HFF-Myc (cell line): ENCODE results near the gene GOT1.

Experiments used
- DNase-seq: peaks from one replicate; pipeline ENCODE4 v3.0.0-alpha.2; 2011; ENCODE audit warnings: low read depth; ENCODE audit errors: extremely low read depth
- H3K4me3 ChIP-seq: replicated peaks from 2 replicates; pipeline ENCODE4 v1.5.1; 2011; ENCODE audit warnings: low read depth, mild to moderate bottlenecking, control low read depth, low read length
- CTCF ChIP-seq: IDR thresholded peaks from 2 replicates; pipeline ENCODE4 v1.5.1; 2012; ENCODE audit warnings: mild to moderate bottlenecking, low read depth, low read length, control low read depth; ENCODE audit errors: missing control alignments

Gene GOT1

GRCh38 chr10:99459217-99459616 lies 28.8 kb upstream of the GOT1 start:
- no peak overlapping the region for H3K4me3 ChIP-seq
- no peak for TF ChIP-seq CTCF
- DNase-seq = no peak

GRCh38 chr10:99457813-99458212 lies 27.4 kb upstream of the GOT1 start:
- no peak for TF ChIP-seq CTCF
- no peak overlapping the region for H3K4me3 ChIP-seq
- no peak for DNase-seq

DNA sequence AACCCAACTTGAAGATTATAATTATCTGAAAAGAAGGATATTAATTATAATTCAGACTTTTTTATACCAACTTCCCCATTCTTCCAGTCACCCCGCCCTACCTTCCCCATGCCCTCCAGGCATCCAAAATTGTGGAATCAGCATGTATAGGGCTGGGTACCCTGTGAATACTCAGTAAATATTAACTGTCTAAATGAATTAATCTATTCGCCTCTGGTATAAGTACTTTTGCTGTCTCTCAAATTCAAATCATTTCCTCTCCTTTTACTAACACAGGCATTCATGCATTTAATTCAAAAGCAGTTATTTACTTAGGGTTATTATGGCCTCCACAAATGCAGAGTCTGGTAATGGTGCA lies 26.5 kb upstream of the GOT1 start:
- DNase-seq = no peak

GRCh38 chr10:99456207-99456930 lies 25.9 kb upstream of the GOT1 start:
- TF ChIP-seq CTCF = no peak
- no peak overlapping the region for H3K4me3 ChIP-seq
- DNase-seq = no peak

More for the DNA sequence above, 26.5 kb upstream of the GOT1 start:
- TF ChIP-seq CTCF = no peak
- H3K4me3 ChIP-seq = no peak overlapping the region

DNA sequence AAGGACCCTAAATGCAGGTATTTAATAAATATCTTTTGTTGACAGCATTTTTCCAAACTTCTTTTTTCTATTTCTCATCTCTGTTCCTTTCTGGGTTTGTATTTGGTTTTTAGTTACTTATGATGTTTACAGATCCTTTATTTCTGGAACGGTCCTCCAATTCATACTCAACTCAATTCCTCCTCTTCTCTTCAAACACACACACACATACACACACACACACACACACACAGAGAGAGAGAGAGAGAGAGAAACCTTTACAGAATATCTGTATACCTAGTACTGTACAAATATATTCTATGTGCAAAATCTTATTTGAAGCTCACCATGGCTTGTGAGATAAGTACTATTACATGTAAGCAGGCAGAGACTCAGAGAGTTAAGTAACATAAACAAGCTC lies 21.6 kb upstream of the GOT1 start:
- DNase-seq = no peak
- no peak for TF ChIP-seq CTCF
- no peak overlapping the region for H3K4me3 ChIP-seq

GRCh38 chr10:99451499-99451788 lies 21.0 kb upstream of the GOT1 start:
- no peak for DNase-seq
- no peak overlapping the region for H3K4me3 ChIP-seq
- no peak for TF ChIP-seq CTCF
